GM23248 (cell line): ENCODE measurements around the gene RANBP10.

Experiments
- EZH2 ChIP-seq: fragments of 200-600 bp; sonication (generic); IDR thresholded peaks from 2 replicates; pipeline ENCODE4 v1.6.1; 2018; ENCODE audit warnings: antibody characterized with exemption, mild to moderate bottlenecking; ENCODE audit not compliant: insufficient read depth, poor library complexity, severe bottlenecking
- EZH2phosphoT487 ChIP-seq: fragments of 200-600 bp; sonication (generic); IDR thresholded peaks from 2 replicates; pipeline ENCODE4 v1.6.1; 2018; ENCODE audit warnings: antibody characterized with exemption, moderate library complexity, mild to moderate bottlenecking, low read depth; ENCODE audit not compliant: insufficient read depth

DNA sequence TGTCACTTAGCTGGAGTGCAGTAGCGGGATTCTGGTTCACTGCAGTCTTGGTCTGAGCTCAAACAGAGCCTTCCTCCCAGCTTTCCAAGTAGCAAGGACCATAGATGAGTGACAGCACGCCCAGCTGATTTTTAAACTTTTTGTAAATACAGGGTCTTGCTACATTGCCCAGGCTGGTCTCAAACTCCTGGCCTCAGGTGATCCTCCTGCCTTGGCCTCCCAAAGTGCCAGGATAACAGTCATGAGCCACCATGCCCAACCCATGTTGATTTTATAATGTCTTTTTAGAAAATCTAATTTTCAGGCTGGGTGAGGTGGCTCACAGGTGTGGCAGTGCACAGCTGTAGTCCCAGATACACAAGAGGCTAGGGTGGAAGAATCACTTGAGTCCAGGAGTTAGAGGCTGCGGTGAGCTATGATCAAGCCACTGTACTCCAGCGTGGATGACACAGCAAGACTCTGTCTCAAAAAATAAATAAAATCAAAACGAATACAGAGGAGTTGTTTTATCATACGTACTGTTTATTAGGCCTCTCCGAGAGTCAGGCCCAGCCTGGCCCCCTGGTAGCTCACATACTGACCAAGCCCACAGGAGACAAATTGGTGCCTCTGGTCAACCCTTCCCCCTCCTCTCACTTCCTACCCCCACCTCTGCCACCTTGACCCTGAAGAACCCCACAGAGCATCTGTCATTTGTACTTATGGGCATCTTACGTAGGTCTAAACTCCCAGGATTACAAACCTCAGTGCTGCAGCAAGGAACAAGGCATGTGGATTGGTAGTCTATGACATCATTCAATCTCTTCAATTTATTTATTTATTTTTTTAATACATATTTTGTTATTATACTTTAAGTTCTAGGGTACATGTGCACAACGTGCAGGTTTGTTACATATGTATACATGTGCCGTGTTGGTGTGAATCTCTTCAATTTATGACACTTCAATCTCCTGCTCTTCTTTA, 126.1 kb downstream of the RANBP10 start:
- TF ChIP-seq EZH2 (no peak), EZH2phosphoT487 (no peak)
